GM12801 (cell line): ENCODE measurements around the gene LGALS3BP.

Experiments used
- CTCF ChIP-seq: IDR thresholded peaks from one replicate; pipeline ENCODE4 v1.5.1; 2011; ENCODE audit warnings: control low read depth; ENCODE audit not compliant: insufficient read length; ENCODE audit errors: extremely low read depth

LGALS3BP gene

GRCh38 chr17:78972507-78973105, 7.1 kb downstream of the LGALS3BP start:
- no peak for TF ChIP-seq CTCF

- no peak for TF ChIP-seq CTCF
Observed at GRCh38 chr17:78971756-78972506, 7.8 kb downstream of the LGALS3BP start.

- TF ChIP-seq CTCF, result no peak
Observed at GRCh38 chr17:78970834-78971755, 8.6 kb downstream of the LGALS3BP start.

- no peak for TF ChIP-seq CTCF
Observed at GRCh38 chr17:78969865-78970264, 9.9 kb downstream of the LGALS3BP start.

GRCh38 chr17:78967782-78968362, 11.9 kb downstream of the LGALS3BP start:
- TF ChIP-seq CTCF, result no peak

- TF ChIP-seq CTCF, result no peak
Observed at GRCh38 chr17:78966910-78967600, 12.7 kb downstream of the LGALS3BP start.
